Activated T-cell treated with anti-CD3 and anti-CD28 coated beads, Interleukin-2, amount 50 U/mL, for 4 hours (primary cell): ENCODE results near the gene MYH14. TPM values are rescaled to one million over a fixed set of nuclear protein-coding genes. Genes with fewer than 3 reads are reported as not detected.
A peak's percentile ranks its signal among the peaks of the same experiment; 100 is the strongest.

Experiments
- ATAC-seq, 2 donors: fragments of 200-7000 bp; cut with Tn5 transposase; one replicate each; pipeline ENCODE4 v1.10.0; 2021
- DNase-seq: peaks from one replicate; pipeline ENCODE4 v3.0.0-alpha.2; 2020
- H3K27me3 Mint-ChIP-seq: one replicate; pipeline ENCODE4 v1.8.0; 2021; ENCODE audit warnings: low read depth, mixed read lengths
- H3K36me3 Mint-ChIP-seq: one replicate; pipeline ENCODE4 v1.8.0; 2022; ENCODE audit warnings: mixed read lengths; ENCODE audit not compliant: insufficient read depth
- H3K4me1 Mint-ChIP-seq: one replicate; pipeline ENCODE4 v1.8.0; 2021; ENCODE audit warnings: low read depth, mixed read lengths
- H3K4me3 Mint-ChIP-seq: one replicate; pipeline ENCODE4 v1.8.0; 2021; ENCODE audit warnings: mild to moderate bottlenecking, moderate library complexity, mixed read lengths
- H3K9me3 Mint-ChIP-seq: one replicate; pipeline ENCODE4 v1.8.0; 2021; ENCODE audit warnings: mixed read lengths
- total RNA-seq, 3 donors: library from RNA; stranded (reverse); gene quantifications; one replicate each; pipeline ENCODE4 v1.2.1, GENCODE V29; 2021

Gene MYH14
- total RNA-seq, 3 donors from 2014 or later, result 0.25 to 0.63 (median 0.34) TPM

DNA sequence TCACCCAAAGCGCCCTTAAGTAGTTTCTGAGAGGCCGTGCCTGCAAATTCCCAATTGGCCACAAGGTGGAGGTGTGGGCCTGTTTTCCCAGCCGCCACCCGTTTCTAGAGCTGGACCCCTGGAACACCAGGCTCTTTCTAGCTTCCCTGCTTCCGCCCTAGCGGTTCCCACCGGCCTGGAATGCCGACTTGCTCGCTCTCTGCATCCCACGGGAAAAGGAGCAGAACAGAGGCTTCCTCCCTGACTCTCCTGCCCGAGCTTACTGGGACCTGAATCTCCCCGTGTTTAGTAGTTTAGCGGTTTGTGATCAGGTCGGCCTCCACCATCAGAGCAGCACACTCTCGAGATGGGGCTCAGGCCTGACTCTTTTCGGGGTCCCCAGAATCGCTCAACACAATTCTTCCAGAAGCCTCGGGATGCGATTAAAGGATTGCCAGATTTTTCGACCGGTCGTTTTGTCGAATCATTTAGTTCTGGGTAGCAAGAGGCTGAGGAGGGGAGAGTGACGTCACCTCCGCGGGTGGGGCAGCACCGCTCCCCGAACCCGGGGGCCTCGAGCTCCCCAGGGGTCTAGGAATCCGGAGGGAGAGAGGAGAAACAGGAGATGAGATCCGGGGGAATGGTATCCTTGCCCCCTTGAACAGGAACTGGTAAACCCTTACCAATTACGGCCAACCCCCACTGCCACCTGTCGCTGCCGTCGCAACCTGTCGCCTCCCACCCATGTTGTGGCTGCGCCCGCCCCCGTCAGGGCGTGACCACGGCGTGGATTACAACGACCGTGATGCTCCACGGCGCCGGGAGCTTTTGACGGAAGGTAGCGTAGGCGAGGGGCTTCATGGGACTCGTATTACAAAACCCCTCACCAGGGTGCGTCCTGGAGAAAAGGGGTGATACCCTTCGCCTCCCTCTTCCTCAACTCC, 154.0 kb downstream of the MYH14 start:
- Mint-ChIP-seq H3K4me1 (peaks cover 46% of the 10 kb centered on the region), H3K9me3 (peaks cover 3% of the 10 kb centered on the region), H3K27me3 (no peaks in the 10 kb centered on the region), H3K36me3 (no peaks in the 10 kb centered on the region), H3K4me3 (peak overlapping the region; percentile 88)
- ATAC-seq (peak; percentile 77), DNase-seq (peak; percentile 88)

GRCh38 chr19:50358483-50359327, 155.3 kb downstream of the MYH14 start:
- H3K4me1 Mint-ChIP-seq, result peaks cover 56% of the 10 kb centered on the region
- no peaks in the 10 kb centered on the region for H3K27me3 Mint-ChIP-seq
- peak; percentile 12 to 18 for ATAC-seq
- H3K4me3 Mint-ChIP-seq, result peak overlapping the region; percentile 88
- H3K36me3 Mint-ChIP-seq, result no peaks in the 10 kb centered on the region
- DNase-seq, result peak; percentile 73
- H3K9me3 Mint-ChIP-seq, result peaks cover 3% of the 10 kb centered on the region

- DNase-seq (no peak), ATAC-seq (no peak)
- peaks cover 60% of the 10 kb centered on the region for H3K4me1 Mint-ChIP-seq
- H3K36me3 Mint-ChIP-seq, result no peaks in the 10 kb centered on the region
- peaks cover 3% of the 10 kb centered on the region for H3K9me3 Mint-ChIP-seq
- peak overlapping the region; percentile 88 for H3K4me3 Mint-ChIP-seq
- no peaks in the 10 kb centered on the region for H3K27me3 Mint-ChIP-seq
Observed at GRCh38 chr19:50359328-50359818, 156.0 kb downstream of the MYH14 start.

Other genes with a start within 250 kb of the MYH14 start
- gene SIGLEC11, start 242.4 kb upstream of the MYH14 start, total RNA-seq, result not detected
- gene VRK3, start 178.2 kb upstream of the MYH14 start, total RNA-seq, result 10 to 100 TPM; 40.5 to 45.8 (median 40.5) TPM
- gene ZNF473, start 177.6 kb upstream of the MYH14 start, total RNA-seq, result 10 to 100 TPM in 2 of 3 donors, 1 to 10 TPM in 1; 9.5 to 12.7 (median 10.1) TPM
- gene IZUMO2, start 40.3 kb upstream of the MYH14 start, total RNA-seq, result not detected
- 1 to 10 TPM; 4.1 to 5.6 (median 4.6) TPM for gene KCNC3, start 125.8 kb downstream of the MYH14 start, total RNA-seq
- gene NAPSA, start 162.0 kb downstream of the MYH14 start, total RNA-seq, result 10 to 100 TPM in 2 of 3 donors, 1 to 10 TPM in 1; 9.1 to 21.1 (median 10.4) TPM
- gene NR1H2, start 172.8 kb downstream of the MYH14 start, total RNA-seq, result 100 to 1,000 TPM; 106 to 107 (median 106) TPM
- gene POLD1, start 180.7 kb downstream of the MYH14 start, total RNA-seq, result 100 to 1,000 TPM; 182 to 246 (median 214) TPM
- 1 to 10 TPM; 1.9 to 6.7 (median 2.1) TPM for gene SPIB, start 215.3 kb downstream of the MYH14 start, total RNA-seq
- under 1 TPM in 2 of 3 donors, not detected in 1; 0.08 to 0.60 TPM for gene MYBPC2, start 229.3 kb downstream of the MYH14 start, total RNA-seq